Karpas-422 (cell line): Measurements from ENCODE around the gene CUTA. TPM values are rescaled to one million over a fixed set of nuclear protein-coding genes. Genes with fewer than 3 reads are reported as not detected.
A peak's percentile ranks its signal among the peaks of the same experiment; 100 is the strongest.

Experiments used
- DNase-seq: peaks from one replicate; pipeline ENCODE4 v3.0.0-alpha.2; 2015
- H2AFZ ChIP-seq: fragments of 200-600 bp; sonication (generic); 2 replicates; pipeline ENCODE4 v1.6.1; 2014; ENCODE audit warnings: antibody characterized with exemption, low read length, mixed read lengths
- H3K27ac ChIP-seq: fragments of 200-600 bp; sonication (generic); 2 replicates; pipeline ENCODE4 v1.5.1; 2014; ENCODE audit warnings: mild to moderate bottlenecking, low read length, moderate library complexity
- H3K27me3 ChIP-seq: fragments of 200-600 bp; sonication (generic); 2 replicates; pipeline ENCODE4 v1.6.1; 2014; ENCODE audit warnings: low read length, mixed read lengths
- H3K36me3 ChIP-seq: fragments of 200-600 bp; sonication (generic); 2 replicates; pipeline ENCODE4 v1.6.1; 2014; ENCODE audit warnings: low read length, mixed read lengths; ENCODE audit not compliant: insufficient read depth
- H3K4me1 ChIP-seq: fragments of 200-600 bp; sonication (generic); 2 replicates; pipeline ENCODE4 v1.6.1; 2014; ENCODE audit warnings: mild to moderate bottlenecking, low read length, mixed read lengths
- H3K4me2 ChIP-seq: fragments of 200-600 bp; sonication (generic); 2 replicates; pipeline ENCODE4 v1.6.1; 2014; ENCODE audit warnings: low read length, low read depth, mild to moderate bottlenecking; ENCODE audit not compliant: poor library complexity, severe bottlenecking
- H3K4me3 ChIP-seq: fragments of 200-600 bp; sonication (generic); 2 replicates; pipeline ENCODE4 v1.5.1; 2014; ENCODE audit warnings: mild to moderate bottlenecking, antibody characterized with exemption, low read length, mixed read lengths
- H3K79me2 ChIP-seq: fragments of 200-600 bp; sonication (generic); 2 replicates; pipeline ENCODE4 v1.6.1; 2014; ENCODE audit warnings: mild to moderate bottlenecking, low read length, mixed read lengths
- H3K9ac ChIP-seq: fragments of 200-600 bp; sonication (generic); 2 replicates; pipeline ENCODE4 v1.6.0; 2014; ENCODE audit warnings: low read length
- H3K9me2 ChIP-seq: fragments of 200-600 bp; sonication (generic), shearing (Covaris generic); replicated peaks from 2 replicates; pipeline ENCODE4 v1.6.0; 2014; ENCODE audit warnings: mild to moderate bottlenecking, low read length, moderate library complexity; ENCODE audit not compliant: insufficient read depth
- H3K9me3 ChIP-seq: fragments of 300-700, 200-600 bp; sonication (generic); 2 replicates; pipeline ENCODE4 v1.6.1; 2014; ENCODE audit warnings: low read length, mixed read lengths
- H4K20me1 ChIP-seq: fragments of 200-600 bp; sonication (generic); 2 replicates; pipeline ENCODE4 v1.6.1; 2014; ENCODE audit warnings: mild to moderate bottlenecking, antibody characterized with exemption, low read length, low read depth; ENCODE audit not compliant: insufficient read depth
- total RNA-seq: library from RNA; depleted of rRNA; stranded (reverse); fragments of >200 nt; shearing (Covaris generic); gene quantifications from 2 replicates; pipeline ENCODE4 v1.2.3, GENCODE V29; 2014; ENCODE audit warnings: low replicate concordance

The CUTA gene
- total RNA-seq, 1 experiment from 2014 or later = 260 TPM

GRCh38 chr6:33454009-33454946 lies 36.4 kb upstream of the CUTA start, which contains the start of gene ZBTB9:
Gene ZBTB9, plus strand, starts transcription at chr6:33454576. Its CDS starts 525 bp downstream, at chr6:33455101.
- H3K9me3 ChIP-seq = no peaks in the 10 kb centered on the region
- no peaks in the 10 kb centered on the region for H3K9me2 ChIP-seq
- H3K27ac ChIP-seq = peak within 1 kb of the TSS; percentile 40
- peak within 1 kb of the TSS; percentile 85 for H3K4me3 ChIP-seq
- H3K4me1 ChIP-seq = peaks cover 19% of the 10 kb centered on the region
- no peaks in the 10 kb centered on the region for H3K27me3 ChIP-seq
- H4K20me1 ChIP-seq = no peaks in the 10 kb centered on the region; the same call in 1 of the 2 replicates
- H3K36me3 ChIP-seq = 0 out of 2 replicates have a peak, but pooled peaks cover 6% of the 10 kb centered on the region
- peak; percentile 98 for DNase-seq
- H3K4me2 ChIP-seq = peak within 1 kb of the TSS; percentile 79
- H3K79me2 ChIP-seq = peaks cover 19% of the 10 kb centered on the region
- H3K9ac ChIP-seq = peak within 1 kb of the TSS; percentile 83
- no peak within 1 kb of the TSS; the same call in 1 of the 2 replicates for H2AFZ ChIP-seq

GRCh38 chr6:33453393-33454008 lies 35.6 kb upstream of the CUTA start:
- Histone ChIP-seq H3K9me3 (no peaks in the 10 kb centered on the region), H2AFZ (no peak overlapping the region), H3K27me3 (no peaks in the 10 kb centered on the region)

DNA sequence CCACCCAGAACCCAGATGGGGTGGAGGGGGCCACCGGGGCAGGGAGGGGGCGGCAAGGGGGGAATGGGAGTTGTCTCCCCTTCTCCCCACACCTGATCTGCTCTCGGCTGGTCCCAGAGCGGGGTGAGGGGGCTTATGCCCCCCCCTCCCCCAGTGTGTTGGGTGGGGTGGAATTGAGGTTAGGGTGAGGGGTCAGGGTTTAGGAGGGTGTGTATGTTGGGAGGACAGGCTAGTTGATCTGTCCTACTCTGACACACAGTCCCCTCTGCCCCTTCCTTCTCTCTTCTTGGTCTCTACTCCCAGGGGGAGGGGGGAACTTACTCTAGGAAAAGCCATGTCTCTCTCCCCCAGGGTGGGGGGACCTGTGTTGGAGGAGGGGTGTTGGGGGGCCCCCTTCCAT lies 34.6 kb upstream of the CUTA start:
- Histone ChIP-seq H3K27ac (no peak overlapping the region), H3K9ac (peak overlapping the region; percentile 83), H3K4me3 (peak overlapping the region; percentile 85; the same call in 1 of the 2 replicates), H3K27me3 (no peaks in the 10 kb centered on the region), H4K20me1 (no peaks in the 10 kb centered on the region; the same call in 1 of the 2 replicates), H3K9me2 (no peaks in the 10 kb centered on the region), H3K4me1 (peaks cover 19% of the 10 kb centered on the region), H3K79me2 (peaks cover 19% of the 10 kb centered on the region), H3K36me3 (peaks cover 15% of the 10 kb centered on the region; the same call in 1 of the 2 replicates), H3K4me2 (peak overlapping the region; percentile 79), H2AFZ (no peak overlapping the region), H3K9me3 (no peaks in the 10 kb centered on the region)
- DNase-seq = no peak

More at GRCh38 chr6:33453393-33454008, 35.6 kb upstream of the CUTA start:
- Histone ChIP-seq H3K9me2 (no peaks in the 10 kb centered on the region), H3K9ac (peak overlapping the region; percentile 83), H3K79me2 (peaks cover 19% of the 10 kb centered on the region), H3K36me3 (peaks cover 7% of the 10 kb centered on the region; the same call in 1 of the 2 replicates), H3K4me1 (peaks cover 19% of the 10 kb centered on the region), H3K27ac (peak overlapping the region; percentile 42), H3K4me2 (peak overlapping the region; percentile 79), H3K4me3 (peak overlapping the region; percentile 85), H4K20me1 (no peaks in the 10 kb centered on the region; the same call in 1 of the 2 replicates)
- DNase-seq = peak; percentile 56

- DNase-seq = no peak
- Histone ChIP-seq H2AFZ (no peak overlapping the region), H3K27me3 (no peaks in the 10 kb centered on the region), H3K4me3 (no peak overlapping the region), H3K4me2 (no peak overlapping the region), H3K9me2 (no peaks in the 10 kb centered on the region), H3K79me2 (peaks cover 19% of the 10 kb centered on the region), H3K27ac (no peak overlapping the region), H3K9ac (no peak overlapping the region), H4K20me1 (no peaks in the 10 kb centered on the region; the same call in 1 of the 2 replicates), H3K36me3 (peaks cover 15% of the 10 kb centered on the region; the same call in 1 of the 2 replicates), H3K9me3 (no peaks in the 10 kb centered on the region), H3K4me1 (peaks cover 19% of the 10 kb centered on the region)
Observed at GRCh38 chr6:33451606-33452005, 33.7 kb upstream of the CUTA start.

DNA sequence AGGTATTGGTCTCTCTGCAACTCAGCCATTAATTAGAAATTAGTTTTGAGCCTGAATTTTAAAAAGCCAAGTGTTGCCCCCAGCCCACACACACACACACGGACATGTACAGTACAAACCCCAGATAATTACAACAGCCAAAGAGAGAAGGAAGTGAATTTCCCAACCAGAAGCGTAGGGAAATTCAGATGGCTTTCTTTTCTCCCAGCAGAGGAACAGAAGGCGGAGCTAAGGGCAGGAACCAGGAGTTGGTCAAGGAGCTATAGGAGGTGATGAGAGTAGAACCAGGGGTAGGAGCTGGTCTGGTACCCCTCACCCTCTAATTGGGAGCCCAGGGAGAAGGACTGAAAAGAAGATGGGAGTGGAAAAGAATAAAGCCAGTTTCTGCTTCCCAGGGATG lies 32.5 kb upstream of the CUTA start:
- Histone ChIP-seq H4K20me1 (no peaks in the 10 kb centered on the region), H3K27me3 (no peaks in the 10 kb centered on the region), H3K4me1 (peaks cover 18% of the 10 kb centered on the region), H3K4me3 (no peak overlapping the region), H2AFZ (no peak overlapping the region), H3K36me3 (peaks cover 13% of the 10 kb centered on the region; the same call in 1 of the 2 replicates), H3K9me2 (no peaks in the 10 kb centered on the region), H3K4me2 (no peak overlapping the region), H3K27ac (no peak overlapping the region), H3K9me3 (no peaks in the 10 kb centered on the region), H3K79me2 (peaks cover 15% of the 10 kb centered on the region), H3K9ac (no peak overlapping the region)
- DNase-seq = no peak

GRCh38 chr6:33446356-33446755 lies 28.4 kb upstream of the CUTA start:
- H2AFZ ChIP-seq = no peak overlapping the region
- no peak overlapping the region for H3K27ac ChIP-seq
- H3K4me1 ChIP-seq = no peaks in the 10 kb centered on the region
- H3K4me3 ChIP-seq = no peak overlapping the region
- no peaks in the 10 kb centered on the region for H3K9me3 ChIP-seq
- peak; percentile 12 for DNase-seq
- H3K9ac ChIP-seq = no peak overlapping the region
- H3K27me3 ChIP-seq = no peaks in the 10 kb centered on the region
- peaks cover 13% of the 10 kb centered on the region; the same call in 1 of the 2 replicates for H3K36me3 ChIP-seq
- H4K20me1 ChIP-seq = no peaks in the 10 kb centered on the region
- no peak overlapping the region for H3K4me2 ChIP-seq
- no peaks in the 10 kb centered on the region for H3K9me2 ChIP-seq
- H3K79me2 ChIP-seq = no peaks in the 10 kb centered on the region

GRCh38 chr6:33445119-33445603 lies 27.3 kb upstream of the CUTA start:
- Histone ChIP-seq H3K9me3 (no peaks in the 10 kb centered on the region), H2AFZ (no peak overlapping the region), H3K4me1 (no peaks in the 10 kb centered on the region), H3K4me3 (no peak overlapping the region), H3K9me2 (no peaks in the 10 kb centered on the region), H3K36me3 (peaks cover 13% of the 10 kb centered on the region; the same call in 1 of the 2 replicates), H3K27me3 (no peaks in the 10 kb centered on the region), H3K4me2 (no peak overlapping the region), H3K9ac (no peak overlapping the region), H3K27ac (no peak overlapping the region), H4K20me1 (no peaks in the 10 kb centered on the region), H3K79me2 (no peaks in the 10 kb centered on the region)
- DNase-seq = no peak
